Stimulated activated CD4-positive, alpha-beta T cell treated with anti-CD3 and anti-CD28 coated beads, Interleukin-15, amount 100 ng/mL, for 48 hours (primary cell): ENCODE results near the gene PCGF1.
A peak's percentile ranks its signal among the peaks of the same experiment; 100 is the strongest.
"Not testable (repeated sequence)": the region's sequence is repeated elsewhere in the genome, so short reads cannot be mapped to it uniquely, and the experiment has no call there.

Source experiments
- DNase-seq, 2 donors: peaks; one replicate each; pipeline ENCODE4 v3.0.0-alpha.2; 2020; ENCODE audit warnings: low read depth in 2 of 2

The PCGF1 gene

DNA sequence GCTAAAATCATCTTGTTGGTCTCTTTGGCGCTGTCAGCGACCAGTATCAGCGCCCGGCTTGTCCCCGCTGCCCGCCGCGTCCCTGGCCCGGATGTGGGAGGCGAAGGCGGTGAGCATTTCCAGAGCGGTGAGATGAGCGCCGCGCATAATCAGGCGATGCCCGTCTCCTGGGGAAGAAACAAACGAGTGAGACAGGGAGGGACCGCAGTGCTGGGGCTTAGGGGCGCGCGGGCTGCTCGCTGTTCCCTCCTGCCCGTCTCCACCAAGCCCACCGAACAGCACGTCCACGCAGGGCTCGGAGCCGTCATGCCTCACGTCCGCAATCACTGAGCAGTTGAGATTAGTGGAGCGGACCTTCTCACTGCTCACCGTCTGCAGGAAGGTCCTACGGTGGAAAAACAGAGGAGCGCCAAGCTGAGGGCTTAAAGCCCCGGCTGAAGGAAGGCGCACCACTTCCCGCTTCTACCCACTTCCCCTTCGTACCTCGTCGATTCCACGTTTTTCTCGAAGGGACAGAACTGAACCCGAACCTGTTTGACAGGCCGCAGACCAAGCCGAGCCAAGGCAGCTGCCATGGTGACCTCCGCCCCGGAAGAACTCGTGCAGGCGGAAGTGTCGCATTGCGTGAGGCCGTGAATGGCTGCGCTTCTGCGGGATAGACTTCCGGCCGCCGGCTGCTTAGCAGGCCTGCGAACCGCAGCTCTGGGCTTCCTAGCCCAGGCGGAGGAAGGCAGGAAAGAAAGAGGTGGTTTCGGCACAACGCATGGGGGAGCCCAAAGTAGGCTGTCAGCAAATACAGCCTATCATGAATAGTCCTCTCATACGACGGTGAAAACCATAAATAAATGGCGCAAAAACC lies 35.2 kb downstream of the PCGF1 start, which contains the start of gene MRPL53:
Gene MRPL53, minus strand, starts transcription at position 595 of the 859 bp plus-strand sequence. Its CDS starts 20 bp downstream, at position 575.
- peak; percentile 91 for DNase-seq

DNA sequence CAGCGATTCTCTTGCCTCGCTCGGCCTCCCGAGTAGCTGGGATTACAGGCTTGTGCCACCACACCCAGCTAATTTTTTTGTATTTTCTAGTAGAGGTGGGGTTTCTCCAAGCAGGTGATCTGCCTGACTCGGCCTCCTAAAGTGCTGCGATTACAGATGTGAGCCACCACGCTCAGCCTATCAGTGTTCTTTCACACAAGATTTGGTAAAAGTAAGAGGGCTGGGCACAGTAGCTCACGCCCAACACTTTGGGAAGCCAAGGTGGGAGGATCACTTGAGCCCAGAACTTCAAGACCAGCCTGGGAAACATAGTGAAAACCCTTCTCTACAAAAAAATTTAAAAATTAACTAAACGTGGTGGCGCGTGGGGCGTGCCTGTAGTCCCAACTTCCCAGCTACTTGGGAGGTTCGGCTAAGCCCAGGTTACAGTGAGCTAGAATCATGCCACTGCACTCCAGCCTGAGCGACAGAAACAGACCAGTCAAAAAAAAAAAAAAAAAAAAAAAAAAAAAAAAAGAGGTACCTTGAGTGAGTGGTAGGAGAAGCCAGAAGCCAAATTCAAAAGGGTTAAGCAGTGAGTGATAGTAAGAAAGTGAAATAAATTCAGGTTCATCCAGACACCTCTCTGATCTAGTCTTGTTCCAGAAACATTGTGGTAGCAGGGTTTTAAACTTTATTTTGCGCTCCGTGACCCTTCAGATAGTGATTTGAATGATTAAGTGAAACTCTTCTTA lies 36.0 kb downstream of the PCGF1 start:
- DNase-seq: no peak

DNA sequence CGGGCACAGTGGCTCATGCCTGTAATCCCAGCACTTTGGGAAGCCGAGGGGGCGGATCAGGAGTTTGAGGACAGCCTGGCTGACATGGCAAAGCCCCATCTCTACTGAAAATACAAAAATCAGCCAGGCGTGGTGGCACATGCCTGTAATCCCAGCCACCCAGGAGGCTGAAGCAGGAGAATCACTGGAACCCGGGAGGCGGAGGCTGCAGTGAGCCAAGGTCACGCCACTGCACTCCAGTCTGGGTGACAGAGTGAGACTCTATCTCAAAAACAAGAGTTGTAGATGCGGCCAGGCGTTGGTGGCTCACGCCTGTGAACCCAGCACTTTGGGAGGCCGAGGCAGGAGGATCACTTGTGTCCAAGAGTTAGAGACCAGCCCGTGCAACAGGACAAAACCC lies 36.8 kb downstream of the PCGF1 start:
- DNase-seq: not testable (repeated sequence)

DNA sequence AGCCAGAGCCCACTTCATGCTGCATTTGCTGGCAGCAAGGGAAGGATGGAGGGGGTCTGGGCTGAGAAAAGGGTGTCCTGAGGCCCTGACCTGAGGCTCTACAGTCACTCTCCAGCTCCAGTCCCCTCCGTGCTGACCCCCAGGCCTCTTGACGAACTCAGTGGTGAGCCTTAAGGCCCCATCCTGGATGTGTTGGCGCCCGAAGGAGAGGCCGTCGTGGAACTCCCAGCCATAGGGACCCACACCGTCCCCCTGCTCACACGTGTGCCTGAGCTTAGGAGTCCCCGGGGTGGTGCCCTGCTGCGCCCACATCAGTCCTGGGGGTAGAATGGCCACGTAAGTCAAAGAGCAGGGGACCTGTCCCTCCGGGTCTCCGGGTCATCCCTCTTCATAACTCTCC lies 43.1 kb downstream of the PCGF1 start:
- DNase-seq: no peak

DNA sequence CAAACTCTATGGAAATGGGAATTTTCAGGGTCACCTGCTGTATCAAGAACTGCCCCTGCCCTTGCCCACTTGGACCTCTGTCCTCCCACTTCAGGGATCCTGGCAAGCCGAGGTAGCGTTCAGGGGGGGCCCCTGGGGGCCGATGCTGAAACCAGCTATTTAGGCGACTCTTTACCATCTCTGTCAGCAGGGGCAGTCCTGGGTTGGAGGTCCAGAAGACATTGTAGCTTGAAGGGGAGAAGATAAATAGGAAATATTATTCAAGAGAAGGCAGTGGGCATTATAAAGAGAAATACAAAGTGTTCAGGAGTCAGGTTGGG lies 44.7 kb downstream of the PCGF1 start:
- DNase-seq: no peak

DNA sequence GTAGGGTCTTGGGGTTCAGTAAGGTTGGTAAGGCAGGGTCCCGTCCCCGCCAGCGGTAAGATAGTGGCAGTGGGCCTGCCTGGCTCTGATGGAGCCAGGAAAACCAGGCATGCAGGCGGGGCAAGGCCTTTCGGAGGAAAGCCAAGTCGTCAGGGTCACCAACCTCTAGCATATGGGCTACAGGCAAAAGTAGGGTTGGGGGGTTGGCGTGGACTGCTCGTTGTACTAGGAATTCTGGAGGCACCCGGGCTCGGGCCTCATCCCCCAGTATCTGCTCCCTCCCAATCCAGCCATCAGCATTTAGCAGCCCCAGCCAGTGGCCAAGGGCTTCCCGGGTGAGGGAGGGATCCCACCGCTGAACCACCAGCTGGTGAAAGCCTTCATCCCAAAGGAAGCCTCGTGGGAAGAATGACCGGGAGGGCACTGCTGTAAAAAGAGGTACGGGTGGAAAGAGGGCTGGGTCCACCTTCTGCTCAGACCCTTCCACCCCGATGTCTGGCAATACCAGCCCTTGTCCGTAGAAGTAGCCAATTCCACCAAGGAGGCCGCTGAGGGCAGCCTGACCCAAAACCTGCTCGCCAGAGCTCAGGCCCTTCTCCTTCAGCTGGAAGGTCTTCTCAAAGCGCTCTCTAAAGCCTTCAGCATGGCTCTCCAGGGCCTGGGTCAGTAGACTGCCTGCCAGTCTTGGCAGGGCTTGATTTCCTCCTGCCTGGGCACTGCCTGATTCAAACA lies 45.3 kb downstream of the PCGF1 start:
- no peak for DNase-seq

DNA sequence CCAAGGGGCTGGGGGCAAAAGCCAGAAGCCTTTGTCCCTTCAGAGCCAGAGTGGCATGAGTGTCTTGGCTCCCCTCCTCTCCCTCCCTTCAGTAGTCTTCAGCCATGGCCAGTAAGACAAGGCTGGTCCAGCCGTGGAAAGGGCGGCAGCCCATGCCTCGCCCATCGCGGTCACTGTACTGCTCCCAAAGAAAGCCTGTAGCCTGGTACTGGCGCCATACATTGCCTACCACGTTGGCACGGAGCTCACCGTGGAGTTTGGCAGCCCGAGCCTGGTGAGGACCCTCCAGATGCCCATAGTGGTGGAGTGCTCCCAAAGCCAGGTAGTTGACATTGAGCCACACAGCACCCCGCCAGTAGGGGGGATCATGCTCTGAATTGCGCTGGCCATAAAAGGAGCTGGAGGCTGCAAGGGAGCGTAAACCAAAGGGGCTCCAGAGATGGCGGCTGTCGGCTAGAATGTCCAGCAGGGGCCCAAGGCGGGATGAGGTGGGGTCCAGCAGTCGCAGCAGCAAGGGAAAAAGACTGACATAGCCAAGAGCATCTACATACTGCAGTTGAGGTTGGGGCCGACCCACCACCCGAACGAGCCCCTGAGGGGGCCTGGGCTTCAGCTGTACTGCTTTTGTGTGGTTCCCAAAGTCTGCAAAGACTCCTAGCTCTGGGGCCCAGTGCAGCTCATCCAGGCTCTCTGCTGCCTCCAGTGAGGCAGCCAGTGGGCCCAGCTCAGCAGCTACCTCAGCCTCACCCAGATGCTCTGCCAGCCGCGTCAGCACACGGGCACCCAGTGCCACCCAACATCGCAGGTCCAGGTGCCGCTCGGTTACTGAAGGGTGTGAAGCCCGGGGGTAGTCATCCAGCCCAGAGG lies 46.1 kb downstream of the PCGF1 start:
- no peak for DNase-seq

DNA sequence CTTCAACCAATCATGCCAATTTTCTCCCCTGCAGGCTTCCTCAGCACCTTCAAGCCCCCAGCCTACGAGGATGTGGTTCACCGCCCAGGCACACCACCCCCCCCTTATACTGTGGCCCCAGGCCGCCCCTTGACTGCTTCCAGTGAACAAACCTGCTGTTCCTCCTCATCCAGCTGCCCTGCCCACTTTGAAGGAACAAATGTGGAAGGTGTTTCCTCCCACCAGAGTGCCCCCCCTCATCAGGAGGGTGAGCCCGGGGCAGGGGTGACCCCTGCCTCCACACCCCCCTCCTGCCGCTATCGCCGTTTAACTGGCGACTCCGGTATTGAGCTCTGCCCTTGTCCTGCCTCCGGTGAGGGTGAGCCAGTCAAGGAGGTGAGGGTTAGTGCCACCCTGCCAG lies 47.3 kb downstream of the PCGF1 start:
- DNase-seq: not testable (repeated sequence)

DNA sequence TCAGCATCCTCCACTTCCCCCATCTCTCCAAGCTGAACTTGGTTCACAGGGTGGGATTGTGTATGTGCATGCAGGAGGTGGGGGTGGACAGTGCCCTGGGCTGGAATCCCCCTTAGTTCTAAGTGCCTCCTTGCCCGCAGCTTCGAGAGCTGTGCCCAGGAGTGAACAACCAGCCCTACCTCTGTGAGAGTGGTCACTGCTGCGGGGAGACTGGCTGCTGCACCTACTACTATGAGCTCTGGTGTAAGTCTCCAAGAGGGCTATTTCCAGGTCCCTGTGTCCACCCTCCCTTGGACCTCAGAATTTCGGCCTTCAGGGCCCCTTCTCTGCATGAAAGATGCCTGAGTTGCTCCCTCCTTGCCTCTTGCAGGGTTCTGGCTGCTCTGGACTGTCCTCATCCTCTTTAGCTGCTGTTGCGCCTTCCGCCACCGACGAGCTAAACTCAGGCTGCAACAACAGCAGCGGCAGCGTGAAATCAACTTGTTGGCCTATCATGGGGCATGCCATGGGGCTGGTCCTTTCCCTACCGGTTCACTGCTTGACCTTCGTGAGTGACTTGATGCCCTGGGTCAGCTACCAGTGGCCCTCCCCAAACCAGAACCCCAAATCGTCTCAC lies 47.9 kb downstream of the PCGF1 start:
- not testable (repeated sequence) for DNase-seq

DNA sequence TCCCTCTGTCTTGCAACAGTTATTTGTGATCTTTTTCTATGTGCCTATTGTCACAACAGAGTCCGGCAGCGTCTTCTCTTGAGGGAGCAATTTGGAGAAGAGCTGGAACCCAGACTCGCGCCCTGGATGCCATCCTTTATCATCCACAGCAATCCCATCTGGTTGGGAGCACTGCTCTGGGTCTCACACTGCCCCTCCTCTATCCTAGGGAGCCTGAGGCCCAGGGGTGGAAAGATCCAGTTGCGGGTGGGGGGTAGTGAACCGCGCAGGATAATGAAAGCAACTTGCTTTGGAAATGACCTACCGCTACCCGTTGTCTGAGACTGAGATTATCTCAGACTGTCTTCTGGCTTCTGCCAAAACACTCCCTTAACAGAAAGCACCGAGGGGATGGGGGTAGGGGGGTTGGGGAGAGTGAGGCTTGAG lies 48.5 kb downstream of the PCGF1 start:
- DNase-seq: no peak

DNA sequence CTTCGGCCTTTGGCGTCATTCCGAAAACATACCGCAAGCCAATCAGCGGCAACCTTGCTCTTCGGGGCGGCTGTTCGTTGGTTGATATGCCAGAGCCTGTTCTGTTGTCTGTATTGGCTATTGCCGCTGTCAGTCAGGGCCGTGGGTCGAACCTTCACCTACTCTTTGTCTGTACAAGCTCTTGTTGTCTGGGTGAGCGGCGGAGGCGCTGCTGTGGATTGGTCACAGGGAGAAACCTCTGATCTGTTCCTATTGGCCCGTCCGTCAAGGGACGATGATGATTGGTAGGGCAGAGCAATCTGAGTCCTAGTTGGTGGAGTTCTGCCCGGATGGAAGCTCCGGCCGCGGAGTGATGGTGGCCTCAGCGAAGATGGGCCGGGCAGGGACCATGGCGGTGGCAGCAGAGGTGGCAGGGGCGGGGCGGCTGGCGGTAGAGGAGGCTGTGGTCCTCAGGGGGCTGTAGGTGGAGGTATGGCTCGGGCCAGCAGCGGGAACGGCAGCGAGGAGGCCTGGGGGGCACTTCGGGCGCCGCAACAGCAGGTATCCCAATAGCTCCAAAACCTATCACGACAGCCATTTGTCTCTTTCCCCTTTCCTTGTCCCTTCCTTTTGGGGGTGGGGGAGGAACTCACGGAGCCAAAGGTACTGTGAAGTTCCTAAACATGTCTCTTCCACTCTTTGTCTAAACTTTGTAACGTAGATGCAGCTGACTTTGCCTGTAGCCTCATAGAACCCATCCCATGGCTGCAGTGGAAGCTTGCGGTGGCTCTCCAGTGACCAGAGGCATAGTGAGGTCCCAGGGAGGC lies 49.2 kb downstream of the PCGF1 start, which contains the start of gene WBP1:
Gene WBP1, plus strand, starts transcription at position 307 of the 806 bp plus-strand sequence. Its CDS starts 165 bp downstream, at position 472.
- DNase-seq: peak; percentile 99

DNA sequence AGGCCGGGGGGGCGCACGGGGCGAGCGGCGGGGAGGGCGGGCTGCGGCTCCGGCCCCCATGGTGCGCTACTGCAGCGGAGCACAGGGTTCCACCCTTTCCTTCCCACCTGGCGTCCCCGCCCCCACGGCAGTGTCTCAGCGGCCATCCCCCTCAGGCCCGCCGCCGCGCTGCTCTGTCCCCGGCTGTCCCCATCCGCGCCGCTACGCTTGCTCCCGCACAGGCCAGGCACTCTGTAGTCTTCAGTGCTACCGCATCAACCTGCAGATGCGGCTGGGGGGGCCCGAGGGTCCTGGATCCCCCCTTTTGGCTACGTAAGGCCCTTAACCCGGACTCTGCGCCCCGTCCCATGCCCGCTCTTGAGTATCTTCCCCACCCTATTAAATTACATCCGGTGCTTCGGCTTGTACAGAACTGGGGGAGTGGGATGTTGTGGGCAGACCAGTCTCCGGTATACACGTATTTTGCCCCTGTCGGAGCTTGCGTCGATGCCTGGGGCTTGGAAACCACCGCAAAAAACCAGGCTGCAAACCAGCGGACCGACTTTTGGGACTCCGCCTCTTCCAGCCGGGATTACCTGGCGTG lies 49.9 kb downstream of the PCGF1 start:
- peak; percentile 64 to 76 for DNase-seq

DNA sequence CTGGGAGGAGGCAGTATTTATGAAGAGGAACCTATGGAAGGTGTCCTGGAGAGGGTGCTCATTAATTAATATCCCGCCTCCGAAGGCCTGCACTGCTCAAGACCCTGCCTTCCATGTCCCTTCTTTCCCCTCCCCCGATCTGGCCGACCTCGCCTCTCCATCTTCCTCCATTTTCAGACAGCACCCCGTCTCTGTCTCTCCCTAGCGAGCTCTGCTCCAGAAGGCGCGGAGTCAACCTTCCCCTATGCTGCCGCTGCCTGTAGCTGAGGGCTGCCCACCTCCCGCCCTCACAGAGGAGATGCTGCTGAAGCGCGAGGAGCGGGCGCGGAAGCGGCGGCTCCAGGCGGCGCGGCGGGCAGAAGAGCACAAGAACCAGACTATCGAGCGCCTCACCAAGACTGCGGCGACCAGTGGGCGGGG lies 50.4 kb downstream of the PCGF1 start:
- DNase-seq: no peak
